Heart left ventricle (tissue), 16 donors: ENCODE measurements around the gene OGFOD3. TPM values are rescaled to one million over a fixed set of nuclear protein-coding genes. Genes with fewer than 3 reads are reported as not detected.

Experiments used
- ATAC-seq, 4 donors: fragments of 200-7000 bp; cut with Tn5 transposase; one replicate each; pipeline ENCODE4 v1.9.1; 2020 to 2022; ENCODE audit warnings: moderate library complexity in 4 of 4, mild to moderate bottlenecking in 3 of 4, moderate number of reproducible peaks in 1 of 4
- DNase-seq, 5 donors: peaks; one replicate each; pipeline ENCODE4 v3.0.0-alpha.2; 2020
- H3K27ac ChIP-seq, 12 donors: fragments of 200-600 bp; sonication (generic) in 4 of 12; one replicate each; pipeline versions ENCODE4 v1.5.0 to v1.8.0; 2016 to 2022; ENCODE audit warnings: mild to moderate bottlenecking in 2 of 12
- H3K27me3 ChIP-seq, 9 donors: fragments of 200-600 bp; sonication (generic) in 2 of 9; one replicate each; pipeline versions ENCODE4 v1.5.1 to v1.8.0; 2016 to 2022; ENCODE audit warnings: mild to moderate bottlenecking in 3 of 9
- H3K36me3 ChIP-seq, 9 donors: fragments of 200-600 bp; sonication (generic) in 2 of 9; one replicate each; pipeline versions ENCODE4 v1.5.0 to v1.8.0; 2018 to 2022; ENCODE audit warnings: mild to moderate bottlenecking in 2 of 9
- H3K4me1 ChIP-seq, 12 donors: fragments of 200-600 bp; sonication (generic) in 4 of 12; one replicate each; pipeline versions ENCODE4 v1.5.0 to v1.8.0; 2016 to 2022; ENCODE audit warnings: mild to moderate bottlenecking in 3 of 12
- H3K4me3 ChIP-seq, 12 donors: fragments of 200-600 bp; sonication (generic) in 4 of 12; one replicate each; pipeline versions ENCODE4 v1.5.0 to v1.8.0; 2017 to 2022; ENCODE audit warnings: mild to moderate bottlenecking in 9 of 12, moderate library complexity in 4 of 12
- H3K9me3 ChIP-seq, 12 donors: fragments of 200-600 bp; sonication (generic) in 4 of 12; one replicate each; pipeline versions ENCODE4 v1.5.0 to v1.8.0; 2016 to 2022; ENCODE audit warnings: mild to moderate bottlenecking in 1 of 12
- CTCF ChIP-seq, 12 donors: fragments of 200-600 bp; sonication (generic) in 4 of 12; IDR thresholded peaks; one replicate each; pipeline versions ENCODE4 v1.5.0 to v1.8.0; 2018 to 2022; ENCODE audit warnings: antibody characterized with exemption in 12 of 12, mild to moderate bottlenecking in 5 of 12
- POLR2A ChIP-seq, 2 donors: fragments of 450-650 bp; IDR thresholded peaks; one replicate each; pipeline ENCODE4 v1.6.1; 2017; ENCODE audit warnings: antibody characterized with exemption in 2 of 2, mild to moderate bottlenecking in 2 of 2, moderate library complexity in 2 of 2
- WGBS, 4 donors: extraction: QIAGEN DNeasy Blood & Tissue Kit in 2 of 4; methylation state at CpG; one replicate each; pipeline versions ENCODE4 v1.1.5 to v1.1.7; 2013 to 2018; 5-methylcytosine and 5-hydroxymethylcytosine counted together
- intact Hi-C, 10 donors: fragments of 100-400 bp; cut with DNase I; formaldehyde crosslinking; loops; one replicate each; pipeline versions ENCODE4 v1.11.1 to v1.14.2; 2022
- polyA plus RNA-seq, 2 donors: library from polyadenylated mRNA; stranded (reverse); fragments of 200-250 nt; gene quantifications; one replicate each; pipeline ENCODE4 v1.2.3, GENCODE V29; 2013
- total RNA-seq, 9 donors: library from RNA; depleted of rRNA in 2 of 9; stranded (reverse); fragments of >200 nt in 2 of 9; fragmentation: NEBNext Ultra II Directional in 3 of 9; extraction: Animal tissue kit (Norgen Biotek cat#: 25700) in 3 of 9; gene quantifications; one replicate each; pipeline versions ENCODE4 v1.1.0 to v1.2.4, GENCODE V29; 2016 to 2023
- donor health status: ischemic (EF 13 %, LVEDD 7.1; RV severe dilation, severe dysfunction).
- donor health status: healthy with polysubstance abuse.
- donor health status: DM: no; HTN: yes; CAD: no.
- donor health status: DM: no; HTN: no; CAD: no.
- donor health status: ischemic (EF 25% LVEDD 6.9; RV normal size, moderate dysfunction).
- donor health status: ischemic (EF 25% LVEDD 5.7; RV mildly dilated, moderate dysfunction).
- donor health status: healthy.
- donor health status: DM: yes; HTN: yes; CAD: no.
- donor health status: ischemic (EF 35%, LVEDD 5.7; RV mildly dilated, moderate dysfunction).
- donor health status: nonischemic (EF 11% LVEDD 7.7; RV severe dilation, severe dysfunction).
- donor health status: DM: yes; HTN: yes; CAD: no.
- donor health status: PGD.
- donor health status: ischemic (EF 29% LVEDD 5.4; RV normal size, mild dysfunction).
- donor health status: nonischemic (EF 23%, LVEDD 6.1; RV moderate dilation, normal function).

Gene OGFOD3
- total and polyA plus RNA-seq, 11 donors = 22.6 to 38.5 (median 29.3) TPM

GRCh38 chr17:82447876-82448275 is 29.5 kb upstream of the OGFOD3 start:
- WGBS, 4 donors = 95 to 98% (median 96%) methylated on average over 11 of the region's 11 CpGs
- H3K36me3 ChIP-seq = peaks cover 0 to 46% (median 8%) of the 10 kb centered on the region in 9 donors
- H3K27ac ChIP-seq = no peak overlapping the region
- H3K4me1 ChIP-seq = peaks cover 0 to 50% (median 27%) of the 10 kb centered on the region in 12 donors
- ATAC-seq (no peak), DNase-seq (no peak)
- H3K9me3 ChIP-seq = no peaks in the 10 kb centered on the region
- TF ChIP-seq POLR2A (IDR thresholded peaks at IDR 0.05) = no peak
- no peak for TF ChIP-seq CTCF (IDR thresholded peaks at IDR 0.05)
- no peak overlapping the region for H3K4me3 ChIP-seq
- intact Hi-C loops = loop anchor here in 1 of 10 donors (2.0 kb wide), 1 partner anchor 29 kb away; the partner anchor contains the start of genes HEXD and OGFOD3
- no peaks in the 10 kb centered on the region for H3K27me3 ChIP-seq

GRCh38 chr17:82446649-82447048 is 28.3 kb upstream of the OGFOD3 start:
- Histone ChIP-seq H3K4me1 (peaks cover 0 to 45% (median 26%) of the 10 kb centered on the region in 12 donors), H3K4me3 (no peak overlapping the region), H3K27me3 (no peaks in the 10 kb centered on the region), H3K36me3 (peaks cover 0 to 59% (median 14%) of the 10 kb centered on the region in 9 donors), H3K9me3 (no peaks in the 10 kb centered on the region), H3K27ac (no peak overlapping the region)
- intact Hi-C loops = no loop called here
- WGBS, 4 donors = 89 to 100% (median 91%) methylated on average over 1 to 12 of the region's 12 CpGs
- no peak for TF ChIP-seq CTCF (IDR thresholded peaks at IDR 0.05)
- TF ChIP-seq POLR2A (IDR thresholded peaks at IDR 0.05) = no peak
- ATAC-seq (no peak), DNase-seq (no peak)

- Histone ChIP-seq H3K4me3 (no peak overlapping the region), H3K9me3 (no peaks in the 10 kb centered on the region), H3K27me3 (no peaks in the 10 kb centered on the region), H3K4me1 (peaks cover 0 to 42% (median 21%) of the 10 kb centered on the region in 12 donors), H3K27ac (no peak overlapping the region), H3K36me3 (peaks cover 0 to 60% (median 14%) of the 10 kb centered on the region in 9 donors)
- WGBS, 4 donors = 90 to 93% (median 90%) methylated on average over 13 to 15 of the region's 15 CpGs
- DNase-seq (no peak), ATAC-seq (no peak)
- TF ChIP-seq CTCF (IDR thresholded peaks at IDR 0.05) (no peak), POLR2A (IDR thresholded peaks at IDR 0.05) (no peak)
- intact Hi-C loops = no loop called here
These were observed 27.7 kb upstream of the OGFOD3 start for GRCh38 chr17:82446124-82446523.

- peaks cover 0 to 60% (median 14%) of the 10 kb centered on the region in 9 donors for H3K36me3 ChIP-seq
These were observed 27.2 kb upstream of the OGFOD3 start for GRCh38 chr17:82445542-82445941.

More at GRCh38 chr17:82445542-82445941, 27.2 kb upstream of the OGFOD3 start:
- Histone ChIP-seq H3K4me1 (peaks cover 0 to 44% (median 20%) of the 10 kb centered on the region in 12 donors), H3K9me3 (no peaks in the 10 kb centered on the region), H3K27me3 (no peaks in the 10 kb centered on the region), H3K4me3 (no peak overlapping the region), H3K27ac (no peak overlapping the region)
- no peak for ATAC-seq
- intact Hi-C loops = no loop called here
- DNase-seq = no peak
- TF ChIP-seq POLR2A (IDR thresholded peaks at IDR 0.05) = no peak
- TF ChIP-seq CTCF (IDR thresholded peaks at IDR 0.05) = no peak
- WGBS, 4 donors = 86 to 90% (median 89%) methylated on average over 13 of the region's 13 CpGs
